Loucy (cell line): ENCODE data around the gene ACOT13.
"Not testable (repeated sequence)": the region's sequence is repeated elsewhere in the genome, so short reads cannot be mapped to it uniquely, and the experiment has no call there.

Experiments used
- H2AFZ ChIP-seq: fragments of 200-600 bp; sonication (generic); 2 replicates; pipeline ENCODE4 v1.6.0; 2016; ENCODE audit warnings: antibody characterized with exemption, mild to moderate bottlenecking, low read length, moderate library complexity
- H3F3A ChIP-seq: fragments of 200-600 bp; 2 replicates; pipeline ENCODE4 v1.6.0; 2016; ENCODE audit warnings: antibody characterized with exemption, low read depth, mild to moderate bottlenecking
- H3K27me3 ChIP-seq: fragments of 200-600 bp; sonication (generic); 2 replicates; pipeline ENCODE4 v1.6.1; 2014; ENCODE audit warnings: low read length, mild to moderate bottlenecking; ENCODE audit not compliant: insufficient read depth, poor library complexity, severe bottlenecking
- H3K36me3 ChIP-seq: fragments of 200-600 bp; sonication (generic); 2 replicates; pipeline ENCODE4 v1.6.1; 2016; ENCODE audit warnings: low read length; ENCODE audit not compliant: insufficient read depth
- H3K4me1 ChIP-seq: fragments of 200-600 bp; sonication (generic); 2 replicates; pipeline ENCODE4 v1.5.1; 2014; ENCODE audit warnings: low read length, mild to moderate bottlenecking; ENCODE audit not compliant: insufficient read depth, poor library complexity, severe bottlenecking
- H3K4me2 ChIP-seq: fragments of 200-600 bp; sonication (generic); 2 replicates; pipeline ENCODE4 v1.6.0; 2014; ENCODE audit warnings: antibody characterized with exemption, low read length, low read depth, mild to moderate bottlenecking; ENCODE audit not compliant: poor library complexity, severe bottlenecking
- H3K4me3 ChIP-seq: fragments of 200-600 bp; sonication (generic); 2 replicates; pipeline ENCODE4 v1.5.1; 2014; ENCODE audit warnings: low read length, mild to moderate bottlenecking, mixed read lengths; ENCODE audit not compliant: poor library complexity, severe bottlenecking
- H3K79me2 ChIP-seq: fragments of 200-600 bp; sonication (generic); 2 replicates; pipeline ENCODE4 v1.6.1; 2014; ENCODE audit warnings: low read length; ENCODE audit not compliant: insufficient read depth
- H3K9ac ChIP-seq: fragments of 200-600 bp; sonication (generic); 2 replicates; pipeline ENCODE4 v1.6.0; 2014; ENCODE audit warnings: mild to moderate bottlenecking, low read depth, low read length, moderate library complexity; ENCODE audit not compliant: poor library complexity, severe bottlenecking
- H3K9me2 ChIP-seq: fragments of 200-600 bp; sonication (generic); replicated peaks from 2 replicates; pipeline ENCODE4 v1.6.1; 2016; ENCODE audit warnings: low read depth, low read length, mixed read lengths
- H3K9me3 ChIP-seq: fragments of 200-600 bp; sonication (generic); 2 replicates; pipeline ENCODE4 v1.6.1; 2014; ENCODE audit warnings: mild to moderate bottlenecking, antibody characterized with exemption, low read length, low read depth; ENCODE audit not compliant: insufficient read depth
- H4K20me1 ChIP-seq: fragments of 200-600 bp; sonication (generic); 2 replicates; pipeline ENCODE4 v1.6.0; 2014; ENCODE audit warnings: antibody characterized with exemption, low read length, mild to moderate bottlenecking; ENCODE audit not compliant: insufficient read depth, poor library complexity, severe bottlenecking
- EZH2phosphoT487 ChIP-seq: fragments of 200-600 bp; IDR thresholded peaks from 2 replicates; pipeline ENCODE4 v1.6.1; 2018; ENCODE audit warnings: antibody characterized with exemption, mild to moderate bottlenecking, moderate library complexity, borderline replicate concordance
- TF ChIP-seq, protein P1 (sequence below): fragments of 200-600 bp; sonication (generic); conservative IDR thresholded peaks from 2 replicates; pipeline ENCODE4 v1.5.1; 2014; ENCODE audit warnings: mild to moderate bottlenecking, antibody characterized with exemption, low read length

Gene ACOT13

DNA sequence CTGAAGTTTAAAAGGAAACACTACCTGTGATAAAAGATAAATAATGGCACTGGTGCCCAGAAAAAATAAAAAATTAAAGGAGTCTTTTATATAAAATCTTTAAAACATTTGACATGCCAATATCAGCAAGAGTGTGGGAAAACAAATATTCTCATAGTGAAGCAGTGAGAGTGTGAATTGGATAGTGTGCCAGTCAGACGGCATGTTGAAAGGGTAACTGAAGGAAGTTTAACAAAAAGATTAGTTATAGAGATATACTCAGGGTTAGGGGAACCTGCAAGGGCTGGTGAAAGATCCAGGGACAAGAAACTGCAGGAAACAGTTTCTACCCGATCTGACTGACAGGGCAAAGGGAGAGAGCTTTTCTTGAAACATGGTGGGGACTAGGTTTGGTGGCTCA lies 85.6 kb downstream of the ACOT13 start:
- Histone ChIP-seq H3K36me3 (no peaks in the 10 kb centered on the region), H3K27me3 (no peaks in the 10 kb centered on the region), H3K9me2 (no peaks in the 10 kb centered on the region), H3K4me3 (no peak overlapping the region), H4K20me1 (no peaks in the 10 kb centered on the region), H3F3A (no peaks in the 10 kb centered on the region), H3K79me2 (no peaks in the 10 kb centered on the region), H3K9me3 (no peaks in the 10 kb centered on the region), H3K9ac (no peak overlapping the region), H3K4me1 (no peaks in the 10 kb centered on the region), H3K4me2 (no peak overlapping the region), H2AFZ (no peak overlapping the region)
- no peak for TF ChIP-seq EZH2phosphoT487
- TF ChIP-seq, protein P1, sequence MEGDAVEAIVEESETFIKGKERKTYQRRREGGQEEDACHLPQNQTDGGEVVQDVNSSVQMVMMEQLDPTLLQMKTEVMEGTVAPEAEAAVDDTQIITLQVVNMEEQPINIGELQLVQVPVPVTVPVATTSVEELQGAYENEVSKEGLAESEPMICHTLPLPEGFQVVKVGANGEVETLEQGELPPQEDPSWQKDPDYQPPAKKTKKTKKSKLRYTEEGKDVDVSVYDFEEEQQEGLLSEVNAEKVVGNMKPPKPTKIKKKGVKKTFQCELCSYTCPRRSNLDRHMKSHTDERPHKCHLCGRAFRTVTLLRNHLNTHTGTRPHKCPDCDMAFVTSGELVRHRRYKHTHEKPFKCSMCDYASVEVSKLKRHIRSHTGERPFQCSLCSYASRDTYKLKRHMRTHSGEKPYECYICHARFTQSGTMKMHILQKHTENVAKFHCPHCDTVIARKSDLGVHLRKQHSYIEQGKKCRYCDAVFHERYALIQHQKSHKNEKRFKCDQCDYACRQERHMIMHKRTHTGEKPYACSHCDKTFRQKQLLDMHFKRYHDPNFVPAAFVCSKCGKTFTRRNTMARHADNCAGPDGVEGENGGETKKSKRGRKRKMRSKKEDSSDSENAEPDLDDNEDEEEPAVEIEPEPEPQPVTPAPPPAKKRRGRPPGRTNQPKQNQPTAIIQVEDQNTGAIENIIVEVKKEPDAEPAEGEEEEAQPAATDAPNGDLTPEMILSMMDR: no peak

DNA sequence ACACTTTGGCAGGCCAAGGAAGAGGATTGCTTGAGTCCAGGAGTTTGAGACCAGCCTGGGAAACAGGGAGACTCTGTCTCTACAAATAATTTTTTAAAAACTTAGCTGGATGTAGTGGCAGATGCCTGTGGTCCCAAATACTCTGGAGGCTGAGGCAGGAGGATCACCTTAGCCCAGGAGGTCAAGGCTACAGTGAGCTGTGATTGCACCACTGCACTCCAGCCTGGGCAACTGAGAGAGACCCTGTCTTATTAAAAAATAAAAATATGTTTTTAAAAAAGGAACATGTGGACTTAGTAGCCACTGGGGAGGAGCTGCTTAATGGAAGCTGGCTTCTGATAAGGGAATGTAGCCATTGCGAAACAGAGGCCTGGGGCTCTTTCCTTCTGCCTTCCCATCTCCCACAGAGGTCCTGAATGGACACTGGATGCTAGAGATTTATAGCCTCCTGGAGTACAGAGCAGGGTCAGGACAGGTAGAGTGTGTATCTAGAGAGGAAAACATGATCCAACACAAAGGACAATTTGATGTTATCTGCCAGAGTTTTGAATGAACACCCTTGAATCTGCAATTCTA lies 86.1 kb downstream of the ACOT13 start:
- Histone ChIP-seq H3K4me1 (no peaks in the 10 kb centered on the region), H3K4me3 (no peak overlapping the region), H3K9ac (no peak overlapping the region), H4K20me1 (no peaks in the 10 kb centered on the region), H3K4me2 (no peak overlapping the region), H3K36me3 (no peaks in the 10 kb centered on the region), H3F3A (no peaks in the 10 kb centered on the region), H2AFZ (no peak overlapping the region), H3K27me3 (no peaks in the 10 kb centered on the region), H3K9me3 (no peaks in the 10 kb centered on the region), H3K9me2 (no peaks in the 10 kb centered on the region), H3K79me2 (no peaks in the 10 kb centered on the region)
- TF ChIP-seq, protein P1: no peak
- no peak for TF ChIP-seq EZH2phosphoT487

DNA sequence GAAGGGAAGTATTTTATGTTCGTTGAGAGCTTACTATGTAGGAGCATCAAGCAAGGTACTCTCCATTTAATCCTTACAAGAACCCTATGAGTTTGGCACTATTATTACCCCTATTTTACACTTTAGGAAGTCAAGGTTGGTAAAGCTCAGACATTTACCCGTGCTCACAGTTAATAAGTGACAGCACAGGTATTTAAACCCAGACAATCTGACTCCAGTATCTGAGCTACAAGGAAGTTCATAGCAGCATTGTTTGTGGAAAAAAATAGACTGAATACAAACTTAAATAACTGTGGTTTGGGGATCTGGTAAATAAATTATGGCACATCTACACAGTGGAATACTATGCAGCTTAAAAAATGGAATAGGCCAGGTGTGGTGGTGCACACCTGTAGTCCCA lies 86.7 kb downstream of the ACOT13 start:
- Histone ChIP-seq H3K4me3 (no peak overlapping the region), H3K36me3 (no peaks in the 10 kb centered on the region), H3K4me1 (no peaks in the 10 kb centered on the region), H3K9me2 (no peaks in the 10 kb centered on the region), H4K20me1 (no peaks in the 10 kb centered on the region), H3F3A (no peaks in the 10 kb centered on the region), H2AFZ (no peak overlapping the region), H3K4me2 (no peak overlapping the region), H3K27me3 (no peaks in the 10 kb centered on the region), H3K9me3 (no peaks in the 10 kb centered on the region), H3K79me2 (no peaks in the 10 kb centered on the region), H3K9ac (no peak overlapping the region)
- TF ChIP-seq, protein P1: no peak

DNA sequence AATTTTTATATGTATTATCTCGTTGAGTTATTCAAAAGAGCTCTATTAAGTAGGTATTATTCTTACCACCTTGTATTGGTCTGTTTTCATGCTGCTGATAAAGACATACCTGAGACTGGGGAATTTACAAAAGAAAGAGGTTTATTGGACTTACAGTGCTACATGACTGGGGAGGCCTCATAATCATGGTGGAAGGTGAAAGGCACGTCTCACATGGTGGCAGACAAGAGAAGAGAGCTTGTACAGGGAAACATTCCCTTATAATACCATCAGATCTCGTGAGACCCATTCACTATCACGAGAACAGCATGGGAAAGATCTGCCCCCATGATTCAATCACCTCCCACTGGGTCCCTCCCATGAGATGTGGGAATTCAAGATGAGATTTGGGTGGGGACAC lies 87.5 kb downstream of the ACOT13 start:
- H3K4me2 ChIP-seq, H3K9ac ChIP-seq, H3K27me3 ChIP-seq, H3K9me3 ChIP-seq, H3K9me2 ChIP-seq, H4K20me1 ChIP-seq, H3K4me3 ChIP-seq, H3F3A ChIP-seq, H3K36me3 ChIP-seq, H3K4me1 ChIP-seq, H3K79me2 ChIP-seq, H2AFZ ChIP-seq: not testable (repeated sequence)
